HepG2 (cell line): ENCODE data around the gene UCP2. TPM values are rescaled to one million over a fixed set of nuclear protein-coding genes. Genes with fewer than 3 reads are reported as not detected.

Experiments used
- ADNP ChIP-seq: sonication (generic); formaldehyde crosslinking; IDR thresholded peaks from 2 replicates; pipeline ENCODE4 v1.4.0; 2020; ENCODE audit warnings: missing genetic modification reagents
- CBX1 ChIP-seq: IDR thresholded peaks from one replicate; pipeline ENCODE4 v1.6.1; 2016; ENCODE audit warnings: antibody characterized with exemption, low read depth
- HMGA1 ChIP-seq: sonication (generic); formaldehyde crosslinking; conservative IDR thresholded peaks from 2 replicates; pipeline ENCODE4 v1.4.0; 2020; ENCODE audit warnings: missing genetic modification reagents
- POGZ ChIP-seq: sonication (generic); formaldehyde crosslinking; IDR thresholded peaks from 2 replicates; pipeline ENCODE4 v1.4.0; 2020; ENCODE audit warnings: mild to moderate bottlenecking, missing genetic modification reagents
- SOX5 ChIP-seq: IDR thresholded peaks from 2 replicates; pipeline ENCODE4 v1.6.1; 2016; ENCODE audit warnings: borderline replicate concordance
- ZNF333 ChIP-seq: sonication (generic); formaldehyde crosslinking; IDR thresholded peaks from 2 replicates; pipeline ENCODE4 v1.4.0; 2020; ENCODE audit warnings: mild to moderate bottlenecking, missing genetic modification reagents, borderline replicate concordance
- ZNF432 ChIP-seq: sonication (generic); formaldehyde crosslinking; IDR thresholded peaks from 2 replicates; pipeline ENCODE4 v1.5.0; 2020; ENCODE audit warnings: missing genetic modification reagents, mild to moderate bottlenecking, borderline replicate concordance
- ZNF556 ChIP-seq: sonication (generic); formaldehyde crosslinking; IDR thresholded peaks from 2 replicates; pipeline ENCODE4 v1.4.0; 2020; ENCODE audit warnings: mild to moderate bottlenecking, missing genetic modification reagents, borderline replicate concordance
- ZNF709 ChIP-seq: sonication (generic); formaldehyde crosslinking; IDR thresholded peaks from 2 replicates; pipeline ENCODE4 v1.5.0; 2020; ENCODE audit warnings: mild to moderate bottlenecking, missing genetic modification reagents
- ZNF776 ChIP-seq: sonication (generic); formaldehyde crosslinking; IDR thresholded peaks from 2 replicates; pipeline ENCODE4 v1.4.0; 2020; ENCODE audit warnings: mild to moderate bottlenecking, missing genetic modification reagents
- polyA plus RNA-seq, 8 experiments: library from polyadenylated mRNA; depleted of rRNA in 3 of 8; stranded (reverse) in 7 of 8; unstranded in 1 of 8; fragments of >200 nt; fragmentation: Illumina TruSeq in 4 of 8; extraction: Trizol in 4 of 8; gene quantifications; 2 replicates each; pipeline versions ENCODE4 v1.2.1 to v1.2.3, GENCODE V29; 2011 to 2016; ENCODE audit warnings: low read depth in 4 of 8, missing spikeins in 1 of 8, mixed read lengths in 1 of 8; ENCODE audit not compliant: insufficient read depth in 1 of 8
- total RNA-seq, 5 experiments: library from RNA; depleted of rRNA; stranded (reverse); fragments of >200 nt; fragmentation: Illumina TruSeq; extraction: Trizol; gene quantifications; 2 replicates each; pipeline ENCODE4 v1.2.3, GENCODE V29; 2016; ENCODE audit warnings: low read depth in 1 of 5
- TF ChIP-seq, protein P1 (sequence below): sonication (generic); formaldehyde crosslinking; IDR thresholded peaks from 2 replicates; pipeline ENCODE4 v1.4.0; 2020; ENCODE audit warnings: mild to moderate bottlenecking, missing genetic modification reagents
- TF ChIP-seq, protein P2 (sequence below): sonication (generic); formaldehyde crosslinking; IDR thresholded peaks from 2 replicates; pipeline ENCODE4 v1.5.1; 2020; ENCODE audit warnings: mild to moderate bottlenecking, missing genetic modification reagents, moderate library complexity
- TF ChIP-seq, protein P3 (sequence below): sonication (generic); formaldehyde crosslinking; IDR thresholded peaks from 2 replicates; pipeline ENCODE4 v1.5.1; 2020; ENCODE audit warnings: mild to moderate bottlenecking, missing genetic modification reagents
- TF ChIP-seq, protein P4 (sequence below): sonication (generic); formaldehyde crosslinking; IDR thresholded peaks from 2 replicates; pipeline ENCODE4 v1.9.0; 2022; ENCODE audit warnings: missing genetic modification reagents, mild to moderate bottlenecking, borderline replicate concordance
- TF ChIP-seq, protein P5 (sequence below): sonication (generic); formaldehyde crosslinking; IDR thresholded peaks from 2 replicates; pipeline ENCODE4 v1.4.0; 2020; ENCODE audit warnings: missing genetic modification reagents
- TF ChIP-seq, protein P6 (sequence below): sonication (generic); formaldehyde crosslinking; IDR thresholded peaks from 2 replicates; pipeline ENCODE4 v1.8.0; 2022; ENCODE audit warnings: mild to moderate bottlenecking, missing genetic modification reagents, moderate library complexity

The UCP2 gene
- total and polyA plus RNA-seq, 2 of the 13 experiments (the other 11 are each of a cell fraction or from before 2014, with no cell fraction given): 2.7 to 3.2 TPM

DNA sequence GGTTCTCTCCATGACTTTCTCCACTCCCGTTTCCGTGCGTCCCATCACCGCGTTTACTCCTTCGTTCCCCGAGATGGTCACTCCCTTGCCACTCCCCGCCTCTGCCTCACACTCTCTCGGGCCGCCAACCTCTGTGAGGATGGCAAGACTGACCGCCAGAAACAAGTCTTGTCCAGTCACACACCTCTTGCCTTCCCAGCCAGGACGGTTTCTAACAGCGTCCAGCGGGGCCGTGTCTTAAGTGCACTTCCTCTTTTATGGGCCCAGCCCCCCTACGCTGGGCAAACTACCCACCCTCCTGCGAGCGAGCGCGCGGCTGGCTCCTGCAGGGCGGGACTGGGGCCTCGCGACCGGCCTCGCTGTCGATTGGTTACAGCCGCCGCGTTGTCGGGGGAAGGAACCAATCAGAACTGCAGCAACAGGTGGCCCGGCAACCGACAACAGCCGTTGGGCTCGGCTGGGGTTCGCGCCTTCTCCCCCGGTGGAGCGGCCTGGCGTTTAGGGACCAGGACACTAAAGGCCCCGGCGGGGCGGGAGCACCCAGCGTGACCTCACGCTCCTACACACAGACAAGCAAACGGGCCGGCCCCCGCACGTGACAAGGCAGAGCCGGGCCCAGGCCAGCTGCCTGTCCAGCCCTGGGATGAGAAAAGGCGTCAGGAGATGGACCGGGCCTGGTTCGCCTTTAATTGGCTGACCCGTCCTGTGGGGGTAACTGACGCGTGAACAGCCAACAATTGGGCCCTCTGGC is 522 bp upstream of the UCP2 start (continued):
- peak; percentile 80; the same call in 1 of the 2 replicates for TF ChIP-seq ZNF333
- TF ChIP-seq, protein P1, sequence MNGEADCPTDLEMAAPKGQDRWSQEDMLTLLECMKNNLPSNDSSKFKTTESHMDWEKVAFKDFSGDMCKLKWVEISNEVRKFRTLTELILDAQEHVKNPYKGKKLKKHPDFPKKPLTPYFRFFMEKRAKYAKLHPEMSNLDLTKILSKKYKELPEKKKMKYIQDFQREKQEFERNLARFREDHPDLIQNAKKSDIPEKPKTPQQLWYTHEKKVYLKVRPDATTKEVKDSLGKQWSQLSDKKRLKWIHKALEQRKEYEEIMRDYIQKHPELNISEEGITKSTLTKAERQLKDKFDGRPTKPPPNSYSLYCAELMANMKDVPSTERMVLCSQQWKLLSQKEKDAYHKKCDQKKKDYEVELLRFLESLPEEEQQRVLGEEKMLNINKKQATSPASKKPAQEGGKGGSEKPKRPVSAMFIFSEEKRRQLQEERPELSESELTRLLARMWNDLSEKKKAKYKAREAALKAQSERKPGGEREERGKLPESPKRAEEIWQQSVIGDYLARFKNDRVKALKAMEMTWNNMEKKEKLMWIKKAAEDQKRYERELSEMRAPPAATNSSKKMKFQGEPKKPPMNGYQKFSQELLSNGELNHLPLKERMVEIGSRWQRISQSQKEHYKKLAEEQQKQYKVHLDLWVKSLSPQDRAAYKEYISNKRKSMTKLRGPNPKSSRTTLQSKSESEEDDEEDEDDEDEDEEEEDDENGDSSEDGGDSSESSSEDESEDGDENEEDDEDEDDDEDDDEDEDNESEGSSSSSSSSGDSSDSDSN (CRISPR knock-in tag): peak; percentile 68
- TF ChIP-seq ADNP (CRISPR knock-in tag): no peak
- TF ChIP-seq ZNF776 (CRISPR knock-in tag): peak; percentile 87
- no peak for TF ChIP-seq CBX1
- TF ChIP-seq, protein P2, sequence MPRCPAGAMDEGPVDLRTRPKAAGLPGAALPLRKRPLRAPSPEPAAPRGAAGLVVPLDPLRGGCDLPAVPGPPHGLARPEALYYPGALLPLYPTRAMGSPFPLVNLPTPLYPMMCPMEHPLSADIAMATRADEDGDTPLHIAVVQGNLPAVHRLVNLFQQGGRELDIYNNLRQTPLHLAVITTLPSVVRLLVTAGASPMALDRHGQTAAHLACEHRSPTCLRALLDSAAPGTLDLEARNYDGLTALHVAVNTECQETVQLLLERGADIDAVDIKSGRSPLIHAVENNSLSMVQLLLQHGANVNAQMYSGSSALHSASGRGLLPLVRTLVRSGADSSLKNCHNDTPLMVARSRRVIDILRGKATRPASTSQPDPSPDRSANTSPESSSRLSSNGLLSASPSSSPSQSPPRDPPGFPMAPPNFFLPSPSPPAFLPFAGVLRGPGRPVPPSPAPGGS (CRISPR knock-in tag): peak; percentile 90
- no peak for TF ChIP-seq ZNF432 (CRISPR knock-in tag)
- TF ChIP-seq ZNF709 (CRISPR knock-in tag): peak; percentile 85; the same call in 1 of the 2 replicates
- TF ChIP-seq POGZ: peak; percentile 95
- TF ChIP-seq HMGA1 (CRISPR knock-in tag): no peak
- TF ChIP-seq, protein P3, sequence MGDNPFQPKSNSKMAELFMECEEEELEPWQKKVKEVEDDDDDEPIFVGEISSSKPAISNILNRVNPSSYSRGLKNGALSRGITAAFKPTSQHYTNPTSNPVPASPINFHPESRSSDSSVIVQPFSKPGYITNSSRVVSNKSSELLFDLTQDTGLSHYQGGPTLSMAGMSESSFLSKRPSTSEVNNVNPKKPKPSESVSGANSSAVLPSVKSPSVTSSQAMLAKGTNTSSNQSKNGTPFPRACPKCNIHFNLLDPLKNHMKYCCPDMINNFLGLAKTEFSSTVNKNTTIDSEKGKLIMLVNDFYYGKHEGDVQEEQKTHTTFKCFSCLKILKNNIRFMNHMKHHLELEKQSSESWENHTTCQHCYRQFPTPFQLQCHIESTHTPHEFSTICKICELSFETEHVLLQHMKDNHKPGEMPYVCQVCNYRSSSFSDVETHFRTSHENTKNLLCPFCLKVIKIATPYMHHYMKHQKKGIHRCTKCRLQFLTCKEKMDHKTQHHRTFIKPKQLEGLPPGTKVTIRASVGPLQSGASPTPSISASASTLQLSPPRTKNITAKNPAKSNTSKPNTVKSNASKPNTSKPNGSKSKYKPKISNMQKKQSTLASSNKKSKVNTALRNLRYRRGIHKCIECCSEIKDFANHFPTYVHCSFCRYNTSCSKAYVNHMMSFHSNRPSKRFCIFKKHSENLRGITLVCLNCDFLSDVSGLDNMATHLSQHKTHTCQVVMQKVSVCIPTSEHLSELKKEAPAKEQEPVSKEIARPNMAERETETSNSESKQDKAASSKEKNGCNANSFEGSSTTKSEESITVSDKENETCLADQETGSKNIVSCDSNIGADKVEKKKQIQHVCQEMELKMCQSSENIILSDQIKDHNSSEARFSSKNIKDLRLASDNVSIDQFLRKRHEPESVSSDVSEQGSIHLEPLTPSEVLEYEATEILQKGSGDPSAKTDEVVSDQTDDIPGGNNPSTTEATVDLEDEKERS (CRISPR knock-in tag): peak; percentile 83
- TF ChIP-seq ZNF556: peak; percentile 85; the same call in 1 of the 2 replicates
- TF ChIP-seq, protein P4, sequence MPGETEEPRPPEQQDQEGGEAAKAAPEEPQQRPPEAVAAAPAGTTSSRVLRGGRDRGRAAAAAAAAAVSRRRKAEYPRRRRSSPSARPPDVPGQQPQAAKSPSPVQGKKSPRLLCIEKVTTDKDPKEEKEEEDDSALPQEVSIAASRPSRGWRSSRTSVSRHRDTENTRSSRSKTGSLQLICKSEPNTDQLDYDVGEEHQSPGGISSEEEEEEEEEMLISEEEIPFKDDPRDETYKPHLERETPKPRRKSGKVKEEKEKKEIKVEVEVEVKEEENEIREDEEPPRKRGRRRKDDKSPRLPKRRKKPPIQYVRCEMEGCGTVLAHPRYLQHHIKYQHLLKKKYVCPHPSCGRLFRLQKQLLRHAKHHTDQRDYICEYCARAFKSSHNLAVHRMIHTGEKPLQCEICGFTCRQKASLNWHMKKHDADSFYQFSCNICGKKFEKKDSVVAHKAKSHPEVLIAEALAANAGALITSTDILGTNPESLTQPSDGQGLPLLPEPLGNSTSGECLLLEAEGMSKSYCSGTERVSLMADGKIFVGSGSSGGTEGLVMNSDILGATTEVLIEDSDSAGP (CRISPR knock-in tag): peak; percentile 96
- TF ChIP-seq, protein P5, sequence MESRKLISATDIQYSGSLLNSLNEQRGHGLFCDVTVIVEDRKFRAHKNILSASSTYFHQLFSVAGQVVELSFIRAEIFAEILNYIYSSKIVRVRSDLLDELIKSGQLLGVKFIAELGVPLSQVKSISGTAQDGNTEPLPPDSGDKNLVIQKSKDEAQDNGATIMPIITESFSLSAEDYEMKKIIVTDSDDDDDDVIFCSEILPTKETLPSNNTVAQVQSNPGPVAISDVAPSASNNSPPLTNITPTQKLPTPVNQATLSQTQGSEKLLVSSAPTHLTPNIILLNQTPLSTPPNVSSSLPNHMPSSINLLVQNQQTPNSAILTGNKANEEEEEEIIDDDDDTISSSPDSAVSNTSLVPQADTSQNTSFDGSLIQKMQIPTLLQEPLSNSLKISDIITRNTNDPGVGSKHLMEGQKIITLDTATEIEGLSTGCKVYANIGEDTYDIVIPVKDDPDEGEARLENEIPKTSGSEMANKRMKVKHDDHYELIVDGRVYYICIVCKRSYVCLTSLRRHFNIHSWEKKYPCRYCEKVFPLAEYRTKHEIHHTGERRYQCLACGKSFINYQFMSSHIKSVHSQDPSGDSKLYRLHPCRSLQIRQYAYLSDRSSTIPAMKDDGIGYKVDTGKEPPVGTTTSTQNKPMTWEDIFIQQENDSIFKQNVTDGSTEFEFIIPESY (CRISPR knock-in tag): no peak
- TF ChIP-seq, protein P6, sequence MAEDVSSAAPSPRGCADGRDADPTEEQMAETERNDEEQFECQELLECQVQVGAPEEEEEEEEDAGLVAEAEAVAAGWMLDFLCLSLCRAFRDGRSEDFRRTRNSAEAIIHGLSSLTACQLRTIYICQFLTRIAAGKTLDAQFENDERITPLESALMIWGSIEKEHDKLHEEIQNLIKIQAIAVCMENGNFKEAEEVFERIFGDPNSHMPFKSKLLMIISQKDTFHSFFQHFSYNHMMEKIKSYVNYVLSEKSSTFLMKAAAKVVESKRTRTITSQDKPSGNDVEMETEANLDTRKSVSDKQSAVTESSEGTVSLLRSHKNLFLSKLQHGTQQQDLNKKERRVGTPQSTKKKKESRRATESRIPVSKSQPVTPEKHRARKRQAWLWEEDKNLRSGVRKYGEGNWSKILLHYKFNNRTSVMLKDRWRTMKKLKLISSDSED (CRISPR knock-in tag): 0 out of 2 replicates have a peak, but pooled peaks have one; percentile 43
- TF ChIP-seq SOX5 (CRISPR knock-in tag): peak; percentile 36; the same call in 1 of the 2 replicates
